OCI-LY3 (cell line): ENCODE measurements around the gene DCTN2.
"Not testable (repeated sequence)": the region's sequence is repeated elsewhere in the genome, so short reads cannot be mapped to it uniquely, and the experiment has no call there.

Source experiments
- H2AFZ ChIP-seq: fragments of 200-600, 300-600 bp; shearing (Covaris generic); 2 replicates; pipeline ENCODE4 v1.6.0; 2014; ENCODE audit warnings: antibody characterized with exemption, low read depth, low read length
- H3K27ac ChIP-seq: fragments of 200-600, 300-600 bp; sonication (generic); 2 replicates; pipeline ENCODE4 v1.5.1; 2014; ENCODE audit warnings: mild to moderate bottlenecking, low read length, moderate library complexity, mixed read lengths
- H3K27me3 ChIP-seq: fragments of 200-600, 300-600 bp; sonication (generic); 2 replicates; pipeline ENCODE4 v1.6.1; 2014; ENCODE audit warnings: low read depth, low read length, mixed read lengths
- H3K36me3 ChIP-seq: fragments of 200-600, 300-600 bp; sonication (generic); replicated peaks from 2 replicates; pipeline ENCODE3; 2014; ENCODE audit warnings: low read depth, low read length, mixed read lengths
- H3K4me1 ChIP-seq: fragments of 300-600, 200-600 bp; sonication (generic); 2 replicates; pipeline ENCODE4 v1.6.1; 2014; ENCODE audit warnings: low read length, mixed read lengths
- H3K4me2 ChIP-seq: fragments of 200-600, 300-600 bp; sonication (generic); 2 replicates; pipeline ENCODE4 v1.6.1; 2014; ENCODE audit warnings: low read length, mixed read lengths
- H3K4me3 ChIP-seq: fragments of 300-600, 200-600 bp; sonication (generic); 2 replicates; pipeline ENCODE4 v1.5.1; 2014; ENCODE audit warnings: antibody characterized with exemption, mild to moderate bottlenecking, low read length, moderate library complexity
- H3K79me2 ChIP-seq: fragments of 300-600, 200-600 bp; shearing (Covaris generic); 2 replicates; pipeline ENCODE4 v1.6.1; 2014; ENCODE audit warnings: mild to moderate bottlenecking, low read length, mixed read lengths
- H3K9ac ChIP-seq: fragments of 300-600, 200-600 bp; shearing (Covaris generic); 2 replicates; pipeline ENCODE4 v1.6.0; 2014; ENCODE audit warnings: mild to moderate bottlenecking, low read length, moderate library complexity
- H3K9me3 ChIP-seq: fragments of 200-600, 300-600 bp; shearing (Covaris generic); 2 replicates; pipeline ENCODE4 v1.6.1; 2014; ENCODE audit warnings: low read length, mixed read lengths; ENCODE audit not compliant: insufficient read depth
- H4K20me1 ChIP-seq: fragments of 200-600, 300-600 bp; sonication (generic); 2 replicates; pipeline ENCODE4 v1.6.1; 2016; ENCODE audit warnings: low read length, mixed read lengths; ENCODE audit not compliant: insufficient read depth
- CTCF ChIP-seq: fragments of 200-600, 300-600 bp; sonication (generic); IDR thresholded peaks from 2 replicates; pipeline ENCODE4 v1.5.1; 2014; ENCODE audit warnings: antibody characterized with exemption, low read length, low read depth
- EZH2phosphoT487 ChIP-seq: fragments of 200-600 bp; shearing (Covaris generic); IDR thresholded peaks from 2 replicates; pipeline ENCODE4 v1.6.1; 2018; ENCODE audit warnings: antibody characterized with exemption, mixed run types, low read depth

The DCTN2 gene

GRCh38 chr12:57590864-57591781, 44.1 kb upstream of the DCTN2 start, which contains the start of gene PIP4K2C:
PIP4K2C (plus strand) TSS chr12:57591192; CDS start chr12:57591290, 98 bp downstream.
- Histone ChIP-seq H3K9me3 (no peaks in the 10 kb centered on the region), H3K4me2 (peak within 1 kb of the TSS; percentile 100), H3K79me2 (peaks cover 17% of the 10 kb centered on the region), H3K36me3 (no peaks in the 10 kb centered on the region), H3K27ac (no peak within 1 kb of the TSS), H2AFZ (peak within 1 kb of the TSS; percentile 92), H3K9ac (peak within 1 kb of the TSS; percentile 74), H3K4me3 (peak within 1 kb of the TSS; percentile 99), H3K27me3 (peaks cover 15% of the 10 kb centered on the region), H3K4me1 (peaks cover 17% of the 10 kb centered on the region), H4K20me1 (no peaks in the 10 kb centered on the region)
- TF ChIP-seq EZH2phosphoT487: no peak
- no peak for TF ChIP-seq CTCF

- peak overlapping the region; percentile 74 for H3K9ac ChIP-seq
- no peaks in the 10 kb centered on the region for H3K9me3 ChIP-seq
- H3K79me2 ChIP-seq: peaks cover 17% of the 10 kb centered on the region
- no peaks in the 10 kb centered on the region for H4K20me1 ChIP-seq
- no peak overlapping the region for H3K27ac ChIP-seq
- peaks cover 17% of the 10 kb centered on the region for H3K4me1 ChIP-seq
- no peak for TF ChIP-seq CTCF
- H3K4me3 ChIP-seq: peak overlapping the region; percentile 99
- peak overlapping the region; percentile 81 for H2AFZ ChIP-seq
- H3K36me3 ChIP-seq: no peaks in the 10 kb centered on the region
- peak overlapping the region; percentile 84 for H3K4me2 ChIP-seq
- peaks cover 15% of the 10 kb centered on the region for H3K27me3 ChIP-seq
Observed at GRCh38 chr12:57590479-57590863, 43.5 kb upstream of the DCTN2 start.

- H3K9ac ChIP-seq, H3K4me2 ChIP-seq: not testable (repeated sequence)
Observed at GRCh38 chr12:57588951-57589610, 42.1 kb upstream of the DCTN2 start.

GRCh38 chr12:57586832-57587429, 39.9 kb upstream of the DCTN2 start:
- no peaks in the 10 kb centered on the region for H4K20me1 ChIP-seq
- H3K4me2 ChIP-seq: no peak overlapping the region
- H3K36me3 ChIP-seq: no peaks in the 10 kb centered on the region
- TF ChIP-seq EZH2phosphoT487 (no peak), CTCF (no peak)
- H3K27me3 ChIP-seq: peaks cover 27% of the 10 kb centered on the region
- H3K9me3 ChIP-seq: no peaks in the 10 kb centered on the region
- no peak overlapping the region for H3K9ac ChIP-seq
- H3K27ac ChIP-seq: no peak overlapping the region
- H2AFZ ChIP-seq: no peak overlapping the region
- no peak overlapping the region for H3K4me3 ChIP-seq
- H3K79me2 ChIP-seq: peaks cover 8% of the 10 kb centered on the region
- H3K4me1 ChIP-seq: peaks cover 17% of the 10 kb centered on the region

More at GRCh38 chr12:57588951-57589610, 42.1 kb upstream of the DCTN2 start:
- not testable (repeated sequence) for H3K9me3 ChIP-seq, H3K27ac ChIP-seq, H3K4me3 ChIP-seq, H3K36me3 ChIP-seq, H2AFZ ChIP-seq, H4K20me1 ChIP-seq
- Histone ChIP-seq H3K79me2 (peaks cover 17% of the 10 kb centered on the region), H3K27me3 (peaks cover 19% of the 10 kb centered on the region), H3K4me1 (peaks cover 17% of the 10 kb centered on the region)
